NT2/D1 (cell line): ENCODE results near the gene TLR5.

Experiments
- YY1 ChIP-seq: IDR thresholded peaks from 2 replicates; pipeline ENCODE4 v1.6.1; 2011; ENCODE audit not compliant: insufficient read length, insufficient read depth
- ZNF274 ChIP-seq: IDR thresholded peaks from 2 replicates; pipeline ENCODE4 v1.6.1; 2011; ENCODE audit warnings: mild to moderate bottlenecking, low read depth, low read length

- TF ChIP-seq YY1 (no peak), ZNF274 (no peak)
Measured at GRCh38 chr1:223188618-223189356, 45.7 kb upstream of the TLR5 start.
